ENCODE measurements around the gene ITPRID1. TPM values are rescaled to one million over a fixed set of nuclear protein-coding genes. Genes with fewer than 3 reads are reported as not detected.

Gene ITPRID1
- total RNA-seq, 1 experiment from 2014 or later: not detected

- no TSS peak for BruUV-seq (replicated peaks)
- no peaks in the 10 kb centered on the region for H3K4me1 Mint-ChIP-seq (ENCODE audit: insufficient read depth, unreplicated experiment)
- POLR2A ChIA-PET: no interaction called here
- TF ChIP-seq CTCF (IDR thresholded peaks at IDR 0.05; ENCODE audit: unreplicated experiment): no peak
- no peaks in the 10 kb centered on the region for H3K9me3 Mint-ChIP-seq (ENCODE audit: unreplicated experiment)
- no peaks in the 10 kb centered on the region for H3K36me3 Mint-ChIP-seq (ENCODE audit: insufficient read depth, unreplicated experiment)
- no peak overlapping the region for H3K4me3 Mint-ChIP-seq (ENCODE audit: unreplicated experiment)
- intact Hi-C loops (cut with micrococcal nuclease): no loop called here
- H3K27ac Mint-ChIP-seq (ENCODE audit: low read depth, unreplicated experiment): no peak overlapping the region
- CTCF ChIA-PET: no interaction called here
- no peak for DNase-seq (ENCODE audit: unreplicated experiment)
- H3K27me3 Mint-ChIP-seq (ENCODE audit: insufficient read depth, unreplicated experiment): peaks cover 28% of the 10 kb centered on the region
These were observed 88.2 kb downstream of the ITPRID1 start for GRCh38 chr7:31602041-31602625.

- BruUV-seq (replicated peaks): no TSS peak
- Mint-ChIP-seq H3K4me3 (ENCODE audit: unreplicated experiment) (no peak overlapping the region), H3K27ac (ENCODE audit: low read depth, unreplicated experiment) (no peak overlapping the region), H3K9me3 (ENCODE audit: unreplicated experiment) (no peaks in the 10 kb centered on the region), H3K36me3 (ENCODE audit: insufficient read depth, unreplicated experiment) (no peaks in the 10 kb centered on the region), H3K4me1 (ENCODE audit: insufficient read depth, unreplicated experiment) (no peaks in the 10 kb centered on the region), H3K27me3 (ENCODE audit: insufficient read depth, unreplicated experiment) (peaks cover 37% of the 10 kb centered on the region)
- TF ChIP-seq CTCF (IDR thresholded peaks at IDR 0.05; ENCODE audit: unreplicated experiment): no peak
- peak; percentile 24 for DNase-seq (ENCODE audit: unreplicated experiment)
- intact Hi-C loops (cut with micrococcal nuclease): no loop called here
- ChIA-PET CTCF (no interaction called here), POLR2A (no interaction called here)
These were observed 89.2 kb downstream of the ITPRID1 start for GRCh38 chr7:31603046-31603445.

- POLR2A ChIA-PET: no interaction called here
- intact Hi-C loops (cut with micrococcal nuclease): no loop called here
- TF ChIP-seq CTCF (IDR thresholded peaks at IDR 0.05; ENCODE audit: unreplicated experiment): no peak
These were observed 99.7 kb downstream of the ITPRID1 start for GRCh38 chr7:31613604-31614003.

GRCh38 chr7:31633467-31633866 lies 119.6 kb downstream of the ITPRID1 start:
- H3K27me3 Mint-ChIP-seq (ENCODE audit: insufficient read depth, unreplicated experiment): no peaks in the 10 kb centered on the region
- BruUV-seq (replicated peaks): no TSS peak
- ChIA-PET POLR2A (no interaction called here), CTCF (interaction anchor here (0.5 to 7.3 kb wide), 44 partner anchors 10 to 911 kb away, joined by 3 to 103 read pairs (median 4); partner anchors contain the start of gene PPP1R17)
- H3K36me3 Mint-ChIP-seq (ENCODE audit: insufficient read depth, unreplicated experiment): no peaks in the 10 kb centered on the region
- no peaks in the 10 kb centered on the region for H3K4me1 Mint-ChIP-seq (ENCODE audit: insufficient read depth, unreplicated experiment)
- TF ChIP-seq CTCF (IDR thresholded peaks at IDR 0.05; ENCODE audit: unreplicated experiment): no peak
- intact Hi-C loops (cut with micrococcal nuclease): loop anchor here (5.0 kb wide), 1 partner anchor 104 kb away; no protein-coding TSS in a partner anchor
- no peak overlapping the region for H3K27ac Mint-ChIP-seq (ENCODE audit: low read depth, unreplicated experiment)
- no peaks in the 10 kb centered on the region for H3K9me3 Mint-ChIP-seq (ENCODE audit: unreplicated experiment)
- no peak for DNase-seq (ENCODE audit: unreplicated experiment)
- no peak overlapping the region for H3K4me3 Mint-ChIP-seq (ENCODE audit: unreplicated experiment)

More at GRCh38 chr7:31613604-31614003, 99.7 kb downstream of the ITPRID1 start:
- no peaks in the 10 kb centered on the region for H3K9me3 Mint-ChIP-seq (ENCODE audit: unreplicated experiment)
- H3K27me3 Mint-ChIP-seq (ENCODE audit: insufficient read depth, unreplicated experiment): peaks cover 11% of the 10 kb centered on the region
- H3K4me3 Mint-ChIP-seq (ENCODE audit: unreplicated experiment): no peak overlapping the region
- no peaks in the 10 kb centered on the region for H3K4me1 Mint-ChIP-seq (ENCODE audit: insufficient read depth, unreplicated experiment)
- H3K36me3 Mint-ChIP-seq (ENCODE audit: insufficient read depth, unreplicated experiment): no peaks in the 10 kb centered on the region
- no peak for DNase-seq (ENCODE audit: unreplicated experiment)
- CTCF ChIA-PET: interaction anchor here (0.7 kb wide), 1 partner anchor 490 kb away, joined by 3 read pairs; no protein-coding TSS in a partner anchor
- H3K27ac Mint-ChIP-seq (ENCODE audit: low read depth, unreplicated experiment): no peak overlapping the region
- no TSS peak for BruUV-seq (replicated peaks)
